HG02885 (cell line): Measurements from ENCODE around the gene DNAJC5.

Source experiments
- ATAC-seq: cut with Tn5 transposase; IDR thresholded peaks from one replicate; pipeline ENCODE4 v1.9.1; 2021; ENCODE audit warnings: mild to moderate bottlenecking; ENCODE audit not compliant: unreplicated experiment, poor library complexity

DNAJC5 gene

DNA sequence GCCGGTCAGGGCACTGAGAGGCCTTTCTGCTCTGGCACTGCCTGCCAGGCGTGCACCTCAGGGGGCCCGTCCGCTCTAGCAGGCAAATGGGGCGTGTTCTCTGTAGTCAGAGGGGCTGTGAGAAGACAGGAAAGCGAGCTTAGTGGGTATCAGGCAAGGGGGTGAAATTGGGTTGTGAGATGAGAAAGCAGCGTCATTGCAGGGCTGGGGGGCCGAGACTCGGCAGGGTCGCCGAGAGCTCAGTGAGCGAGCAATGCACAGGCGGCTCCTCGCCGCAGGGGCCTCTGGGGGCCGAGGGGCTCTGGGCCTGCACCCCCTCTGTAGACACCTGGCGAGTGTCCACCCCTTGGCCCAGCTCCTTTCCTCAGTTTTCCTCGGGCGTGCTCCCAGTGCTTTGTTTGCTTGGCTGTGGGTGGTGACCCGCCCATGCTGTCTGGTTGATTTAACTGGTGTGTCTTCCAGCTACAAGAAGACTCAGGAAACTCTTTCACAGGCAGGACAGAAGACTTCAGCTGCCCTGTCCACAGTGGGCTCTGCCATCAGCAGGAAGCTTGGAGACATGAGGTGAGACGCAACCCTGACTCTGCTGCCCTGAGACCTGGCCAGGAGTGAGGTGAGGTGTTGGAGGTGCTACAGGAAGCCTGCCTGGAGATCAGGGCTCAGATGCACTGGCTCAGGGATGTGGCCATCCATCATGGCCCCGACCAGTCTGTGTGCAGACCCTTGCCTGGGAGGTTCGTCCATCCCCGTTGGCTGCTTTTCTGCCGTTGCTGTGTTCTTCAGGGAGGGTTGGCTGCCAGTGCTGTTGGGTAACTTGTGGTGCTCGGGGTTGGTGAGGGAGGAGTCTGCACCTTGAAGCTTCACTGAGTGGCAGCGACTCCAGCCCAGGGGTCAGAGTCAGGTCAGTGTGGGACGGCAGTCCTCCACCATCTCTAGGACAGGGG is 12.4 kb upstream of the DNAJC5 start:
- no peak for ATAC-seq

DNA sequence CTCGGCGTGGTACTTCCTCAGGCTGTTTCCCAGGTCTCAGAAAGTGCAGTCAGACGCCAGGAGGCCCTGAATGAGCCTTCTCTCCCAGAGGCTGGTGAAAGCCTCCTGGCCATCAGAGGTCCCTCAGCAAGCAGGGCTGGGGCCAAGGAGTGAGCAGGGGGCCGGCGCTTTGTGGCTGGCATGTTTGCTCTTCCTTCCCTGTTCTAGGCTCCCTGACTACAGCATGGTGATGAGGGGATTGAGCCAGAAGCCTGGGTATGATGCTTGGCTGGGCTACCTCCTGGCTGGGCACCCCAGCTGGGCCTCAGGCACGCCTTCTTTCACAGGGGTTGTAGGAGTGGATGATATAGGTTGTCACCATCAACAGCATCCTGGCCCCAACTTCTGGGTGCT is 11.7 kb upstream of the DNAJC5 start:
- ATAC-seq, result no peak

DNA sequence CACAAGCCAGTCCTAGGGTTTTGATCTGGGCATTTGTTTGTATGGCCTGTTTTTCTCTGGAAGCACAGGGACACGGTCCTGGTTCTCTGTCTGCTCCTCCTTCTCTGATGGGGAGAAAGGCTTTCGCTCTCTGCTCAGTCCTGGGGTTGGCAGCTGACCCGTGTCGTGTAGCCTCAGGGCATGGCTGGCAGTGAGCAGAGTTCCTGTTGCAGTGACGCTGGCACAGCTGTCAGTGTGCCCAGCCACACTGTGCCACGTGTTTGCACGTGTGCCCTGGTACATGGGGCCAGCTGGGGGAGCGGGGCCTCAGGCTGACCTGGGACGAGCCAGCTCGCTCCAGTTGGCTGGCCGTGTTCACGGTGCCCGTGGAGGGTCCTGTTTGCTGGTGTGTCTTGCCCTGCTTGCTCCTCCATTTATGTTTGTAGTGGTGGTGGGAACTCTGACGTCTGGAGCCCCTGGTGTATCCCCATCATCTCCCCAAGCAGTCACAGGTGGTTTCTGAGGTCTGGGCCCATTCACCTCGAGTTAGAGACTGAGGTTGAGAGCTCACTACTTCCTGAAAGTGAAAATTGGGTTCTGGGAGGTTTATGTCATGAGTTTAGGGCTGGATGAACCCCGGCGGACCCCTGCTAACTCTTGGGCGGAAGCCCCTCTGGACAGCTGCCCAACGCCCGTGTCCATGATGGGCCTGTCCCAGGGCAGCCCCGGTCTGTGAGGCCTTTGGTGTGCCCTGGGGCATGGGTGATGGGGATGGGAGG is 10.2 kb upstream of the DNAJC5 start:
- ATAC-seq, result no peak

DNA sequence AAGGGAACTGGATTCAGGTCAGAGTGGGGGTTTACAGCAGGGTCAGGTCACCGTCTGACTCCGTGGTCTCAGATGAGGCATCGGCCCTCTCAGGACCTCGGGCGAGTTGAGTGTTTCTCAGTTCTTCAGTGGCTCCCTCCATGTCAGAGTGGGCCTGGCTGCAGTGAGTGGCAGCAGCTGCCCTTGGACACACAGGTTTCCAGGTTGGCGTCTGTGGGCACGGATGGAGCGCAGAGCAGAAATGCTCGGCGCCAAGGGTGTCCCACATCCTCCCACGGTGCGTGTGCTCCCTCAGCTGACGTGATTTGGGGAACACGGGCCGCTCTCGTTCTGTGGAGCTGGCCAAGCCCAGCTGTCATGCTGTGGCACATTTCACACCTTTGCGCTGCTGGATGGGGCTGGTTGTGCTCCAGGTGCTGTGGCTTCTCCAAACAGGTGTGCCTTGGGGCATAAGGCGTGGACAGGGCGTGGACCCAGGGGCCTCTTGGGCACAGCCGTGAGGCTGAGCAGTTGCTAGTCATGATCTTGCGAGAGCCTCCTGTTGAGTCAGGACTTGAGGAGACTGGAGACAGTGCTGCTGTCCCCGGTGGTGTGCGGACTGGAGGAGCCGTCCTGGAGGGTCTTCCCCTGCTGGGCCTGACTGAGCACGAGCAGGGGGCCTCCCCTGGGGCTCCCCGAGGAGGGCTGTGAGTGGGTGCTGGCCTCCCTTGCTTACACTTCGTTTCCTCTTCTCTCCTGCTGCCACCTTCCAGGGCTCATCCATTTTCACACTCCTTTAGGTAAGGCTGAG is 9.5 kb upstream of the DNAJC5 start:
- ATAC-seq, result no peak

DNA sequence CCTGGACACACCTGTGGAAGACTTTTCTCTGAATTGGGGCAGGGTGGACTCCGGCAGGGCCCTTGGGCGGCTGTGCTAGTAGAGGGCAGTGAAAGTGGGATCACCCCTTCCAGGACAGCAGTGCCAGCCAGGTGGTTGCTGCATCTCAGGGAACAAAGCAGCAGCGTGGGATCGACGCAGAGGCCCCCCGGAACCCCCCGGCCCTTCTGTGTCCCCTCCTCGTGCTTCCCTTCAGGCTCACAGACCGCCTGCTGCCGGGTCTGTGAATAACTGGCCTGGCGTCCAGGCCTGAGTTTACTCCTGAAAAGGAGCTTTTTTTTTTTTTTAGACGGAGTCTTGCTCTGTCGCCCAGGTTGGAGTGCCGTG is 8.9 kb upstream of the DNAJC5 start:
- no peak for ATAC-seq

DNA sequence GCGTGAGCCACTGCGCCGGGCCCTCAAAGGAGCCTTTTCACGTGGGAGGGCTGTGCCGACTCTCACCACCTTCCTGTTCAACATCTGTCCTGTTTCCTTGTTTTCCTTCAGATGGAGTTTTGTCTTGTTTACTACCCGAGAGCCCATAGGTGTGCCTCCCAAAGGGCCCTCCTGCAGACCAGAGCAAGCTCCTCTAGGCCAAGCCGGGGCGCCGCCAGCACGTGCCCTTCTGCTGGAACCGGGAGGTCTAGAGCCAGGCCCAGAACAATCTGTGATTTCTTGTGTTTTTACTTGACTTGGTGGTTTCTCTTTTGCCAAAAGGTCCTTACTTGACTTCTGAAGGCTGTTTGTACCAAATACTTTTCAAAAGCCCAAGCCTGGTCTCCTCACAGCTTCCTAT is 8.0 kb upstream of the DNAJC5 start:
- ATAC-seq, result no peak

DNA sequence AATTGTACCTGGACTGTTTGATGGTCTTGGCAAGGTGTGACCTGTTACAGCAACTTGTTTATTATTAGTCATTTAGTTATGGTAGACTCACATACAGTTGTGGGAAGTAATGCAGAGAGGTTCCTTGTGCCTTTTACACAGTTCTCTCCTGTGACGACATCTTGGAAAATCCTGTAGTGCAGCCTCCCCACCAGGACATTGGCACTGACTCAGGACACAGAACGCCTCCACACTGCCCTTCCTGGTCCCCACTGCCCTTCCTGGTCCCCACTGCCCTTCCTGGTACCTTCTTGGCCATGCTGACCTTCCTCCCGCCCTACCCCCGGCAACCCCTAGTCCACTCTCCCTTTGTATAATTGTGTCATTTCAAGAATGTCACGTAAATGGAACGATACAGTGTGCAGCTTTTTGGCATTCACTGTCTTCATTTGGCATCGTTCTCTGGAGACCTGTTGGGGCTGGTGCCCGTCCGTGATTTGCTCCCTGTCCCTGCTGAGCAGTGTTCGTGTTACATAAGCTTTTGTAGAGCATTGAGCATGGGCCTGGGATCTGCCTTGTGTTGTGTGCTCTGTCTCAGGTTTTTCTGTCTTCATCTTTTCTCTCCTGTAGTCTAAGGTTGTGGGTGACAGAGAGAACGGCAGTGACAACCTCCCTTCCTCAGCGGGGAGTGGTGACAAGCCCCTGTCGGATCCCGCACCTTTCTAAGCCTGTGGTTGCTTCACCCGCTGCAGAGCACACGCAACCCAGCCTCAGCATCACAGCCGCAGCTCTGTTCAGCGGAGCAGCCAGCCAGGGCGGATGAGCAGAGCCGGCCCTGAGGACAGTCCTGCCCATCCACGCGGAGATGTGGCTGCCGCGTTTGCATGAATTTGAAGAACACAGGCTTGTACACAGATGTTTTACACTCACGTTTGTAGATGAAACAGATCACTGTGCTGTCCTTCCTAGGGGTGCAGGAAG is 5.4 kb upstream of the DNAJC5 start:
- no peak for ATAC-seq

DNA sequence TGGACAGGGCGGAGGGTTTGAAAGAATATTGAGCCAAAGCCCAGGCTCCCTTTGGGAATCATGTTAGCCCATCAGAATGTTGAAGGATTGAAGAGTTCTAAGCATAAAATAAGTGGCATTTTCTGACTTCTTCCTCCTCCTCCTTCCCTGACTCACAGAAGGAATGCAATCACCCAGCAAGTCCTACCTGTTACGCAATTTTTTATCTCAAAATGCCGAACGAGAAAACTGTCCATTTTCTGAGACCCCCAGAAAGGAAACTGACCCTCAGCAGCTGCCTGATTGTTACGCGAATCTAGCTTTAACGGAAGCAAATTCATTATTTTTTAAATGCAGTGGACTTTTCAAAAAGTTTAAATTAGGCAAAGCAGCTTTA is 4.7 kb upstream of the DNAJC5 start:
- ATAC-seq, result no peak

DNA sequence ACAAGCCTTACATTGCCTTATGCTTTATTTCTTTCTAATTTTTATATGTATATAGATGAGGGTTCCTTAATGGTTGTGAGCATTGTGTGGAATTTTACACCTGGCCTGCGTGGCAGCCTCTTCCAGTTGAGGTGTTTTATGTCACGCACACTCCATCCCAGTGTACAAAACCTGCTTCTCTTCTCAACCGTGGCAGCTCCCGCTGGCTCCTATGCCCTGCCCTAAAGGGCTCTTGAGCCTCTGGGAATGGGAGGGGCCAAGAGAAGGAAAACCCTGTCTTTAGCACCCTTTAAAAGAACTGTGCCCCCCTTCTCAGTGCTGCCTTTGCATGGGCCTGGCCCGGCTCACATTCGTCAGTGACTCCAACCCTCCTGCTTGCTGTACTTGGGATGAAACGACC is 4.3 kb upstream of the DNAJC5 start:
- ATAC-seq, result no peak

DNA sequence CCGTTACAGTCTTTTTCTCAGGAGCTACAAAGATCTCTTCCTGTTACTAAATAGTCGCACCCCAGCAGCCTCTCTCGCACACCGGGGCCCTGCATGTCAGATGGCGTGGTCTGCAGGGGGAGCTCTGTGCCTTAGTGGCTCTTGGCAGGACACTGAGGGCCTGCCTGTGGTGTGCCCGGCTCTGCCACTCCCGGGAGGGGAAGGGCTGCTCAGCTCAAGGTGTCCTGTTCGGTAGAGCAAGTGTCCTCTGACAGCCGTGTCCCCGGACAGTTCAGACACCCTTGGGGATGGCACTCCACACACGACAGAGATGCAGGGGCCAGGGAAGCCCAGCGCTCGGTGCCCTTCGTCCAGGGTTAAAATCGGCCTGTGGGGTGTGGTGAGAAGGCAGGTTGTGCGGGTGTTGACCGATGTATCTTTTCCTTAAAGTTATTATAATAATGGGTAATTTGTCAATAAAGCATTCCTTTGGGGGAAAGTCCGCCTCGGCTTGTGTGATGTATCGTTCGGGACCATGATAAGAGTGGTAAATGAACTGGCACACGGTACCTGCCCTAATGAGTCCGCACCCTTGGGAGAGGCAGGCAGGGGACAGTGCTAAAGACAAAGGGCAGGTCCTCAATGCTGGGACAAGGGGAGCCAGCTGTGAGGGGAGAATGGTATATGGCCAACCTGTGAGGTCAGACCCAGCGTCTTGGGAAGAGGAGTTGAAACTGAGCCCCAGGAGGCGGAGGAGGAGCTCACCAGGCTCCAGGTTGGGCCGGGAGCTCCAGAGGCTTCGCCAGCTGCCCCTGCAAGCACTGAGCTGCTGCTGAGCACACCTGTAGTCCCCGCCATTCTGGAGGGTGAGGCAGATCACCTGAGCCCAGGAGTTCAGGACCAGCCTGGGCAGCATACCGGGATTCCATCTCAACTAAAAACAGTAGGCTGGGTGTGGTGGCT is 3.6 kb upstream of the DNAJC5 start:
- ATAC-seq, result no peak

DNA sequence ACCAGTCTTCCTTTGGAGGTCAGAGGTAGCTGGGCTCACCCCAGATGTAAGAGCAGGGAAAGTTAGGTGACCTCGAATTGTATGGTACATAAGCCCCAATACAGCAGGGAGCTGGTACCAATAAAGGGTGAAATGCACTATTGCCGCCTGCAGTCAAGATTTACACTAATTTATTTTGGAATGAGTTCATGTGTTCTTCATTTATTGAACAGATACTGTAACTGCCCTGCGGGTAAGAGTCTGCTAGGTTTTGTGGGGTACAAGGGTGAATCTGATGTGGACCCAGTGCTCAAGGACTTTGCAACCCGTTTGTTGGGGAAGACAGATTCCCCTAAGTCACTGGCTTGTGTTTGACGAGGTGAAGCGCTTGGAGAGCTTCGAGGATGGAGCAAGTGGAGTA is 2.5 kb upstream of the DNAJC5 start:
- ATAC-seq, result no peak

DNA sequence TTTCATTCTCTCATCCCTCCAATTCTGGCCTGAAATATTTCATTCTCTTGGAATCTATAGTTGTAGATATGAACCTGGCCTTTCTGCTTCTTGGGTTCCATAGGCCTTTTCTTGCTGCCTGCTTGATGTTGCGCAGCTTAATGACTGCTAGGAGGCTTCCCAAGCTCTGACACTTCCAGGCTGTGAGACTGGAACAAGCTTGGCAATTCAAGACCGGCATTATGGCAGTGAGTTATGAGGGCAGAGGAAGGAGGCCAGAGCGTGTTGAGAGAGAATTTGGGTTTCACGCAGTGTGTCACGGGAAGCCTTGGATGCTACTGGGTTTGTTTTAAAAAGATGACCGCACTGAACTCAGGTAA is 948 bp upstream of the DNAJC5 start:
- ATAC-seq, result no peak

DNA sequence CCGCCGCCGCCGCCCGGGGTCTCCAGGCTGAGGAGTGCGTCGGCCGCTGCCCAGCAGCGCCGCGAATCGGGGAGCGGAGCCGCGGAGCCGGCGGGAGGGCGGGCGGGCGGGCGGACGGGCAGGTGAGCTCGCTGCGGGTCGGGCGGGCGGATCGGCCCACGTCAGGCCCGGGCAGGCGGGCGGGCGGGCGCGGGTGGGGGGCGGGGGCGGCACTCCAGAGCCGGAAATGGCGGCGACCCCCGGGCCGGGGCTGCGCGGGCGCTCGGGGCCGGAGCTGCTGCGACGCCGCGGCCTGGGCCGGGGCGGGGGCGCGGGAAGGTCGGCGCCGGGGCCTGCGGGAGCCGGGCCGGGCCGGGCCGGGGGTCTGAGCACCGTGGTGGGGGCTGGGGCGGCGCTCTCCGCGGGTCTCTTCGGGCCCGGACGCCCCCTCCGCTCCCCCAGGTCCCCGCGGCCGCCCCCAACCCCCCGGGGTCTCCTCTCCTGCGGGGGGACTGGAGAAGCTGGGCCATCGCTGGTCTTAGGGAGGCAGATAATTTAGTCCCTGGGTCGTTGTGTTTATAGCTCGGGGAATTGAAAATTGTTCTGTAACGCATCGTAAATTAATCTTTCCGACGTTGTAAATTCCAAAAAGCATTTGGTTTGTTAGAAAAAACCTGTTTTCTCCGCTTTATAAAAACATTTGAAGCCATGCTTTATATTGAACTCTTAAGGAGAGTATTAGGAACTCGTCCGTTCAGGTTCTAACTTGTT is 451 bp downstream of the DNAJC5 start:
- peak; percentile 21 for ATAC-seq

DNA sequence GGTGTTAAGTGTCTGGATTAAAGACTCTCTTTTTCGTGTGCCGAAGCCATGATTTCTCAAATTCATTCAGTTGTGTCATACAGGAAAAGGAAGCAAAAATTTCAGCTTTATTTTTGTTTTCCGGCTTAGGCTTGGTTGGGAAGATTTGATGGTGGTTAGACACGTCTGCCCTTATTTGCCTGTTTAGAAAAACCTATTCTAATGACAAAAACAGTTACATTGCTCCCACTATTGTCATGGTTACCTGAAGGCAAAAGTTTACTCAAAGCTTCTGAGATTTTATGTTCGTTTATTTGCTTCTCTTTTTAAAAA is 982 bp downstream of the DNAJC5 start:
- ATAC-seq, result no peak

DNA sequence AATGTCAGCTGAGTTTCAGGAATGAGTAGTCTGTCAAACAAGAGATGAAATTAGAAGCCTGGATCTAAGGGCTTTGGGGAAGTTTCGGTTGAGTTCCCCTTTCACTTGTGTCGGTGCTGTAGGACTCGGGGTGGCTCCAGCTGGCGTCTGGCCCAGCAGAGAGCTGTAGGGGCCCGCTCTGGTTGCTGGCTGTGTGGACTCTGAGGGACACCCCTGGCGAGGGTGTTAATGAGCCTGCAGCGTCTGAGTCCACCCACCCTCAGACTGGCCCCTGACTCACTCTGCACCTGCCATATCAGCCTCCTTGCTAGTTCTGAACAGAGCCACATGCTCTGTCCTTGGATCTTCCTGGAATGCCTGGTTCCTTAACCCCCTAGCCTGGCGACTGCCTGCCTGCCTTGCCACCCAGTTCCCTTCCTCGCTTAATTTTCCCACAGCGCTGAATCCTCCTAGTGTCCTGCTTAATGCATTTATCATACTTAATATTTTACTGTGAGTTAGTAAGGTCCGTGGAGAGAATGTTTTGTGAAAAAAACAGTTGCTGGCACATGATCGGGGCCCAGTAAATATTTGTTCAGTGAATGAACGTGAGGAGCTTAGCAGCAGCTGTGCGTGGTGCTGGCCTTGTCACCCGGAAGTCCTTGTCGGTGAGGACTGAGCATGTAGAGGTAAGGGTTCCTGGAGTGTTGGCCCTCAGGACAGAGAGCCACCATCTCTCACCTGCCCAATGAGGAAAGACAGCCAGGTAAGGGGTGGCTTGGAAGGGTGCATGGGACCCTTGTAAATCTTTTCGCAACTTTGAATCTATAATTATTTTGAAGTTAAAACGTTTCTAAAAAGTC is 1.6 kb downstream of the DNAJC5 start:
- no peak for ATAC-seq

DNA sequence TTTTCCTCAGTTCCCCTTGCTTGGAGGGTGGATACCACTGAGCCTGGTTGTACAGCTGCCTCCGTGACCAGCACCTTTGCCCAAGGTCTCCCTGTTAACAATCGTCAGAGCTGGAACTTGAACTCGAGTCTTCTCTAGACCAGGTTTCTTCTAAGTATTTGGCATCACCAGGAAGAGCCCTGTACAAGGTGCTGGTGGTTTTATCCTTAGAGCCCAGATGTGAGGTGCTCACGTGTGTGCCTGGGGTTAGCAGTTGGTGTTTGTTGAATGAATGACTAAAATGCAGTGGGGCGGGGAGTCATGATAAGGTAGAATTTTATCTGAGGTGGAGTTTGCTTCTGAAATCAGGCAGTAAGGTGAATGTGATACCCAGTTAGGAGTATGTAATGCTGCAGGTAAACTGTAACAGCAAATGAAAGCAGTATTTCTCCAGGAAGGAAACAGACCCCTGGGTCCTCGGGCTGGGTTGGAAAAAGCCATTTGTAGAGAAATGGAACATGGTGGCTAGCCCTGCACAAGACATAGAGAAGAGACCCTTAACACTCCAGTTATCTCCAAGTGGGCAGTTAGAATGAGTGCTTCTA is 3.1 kb downstream of the DNAJC5 start:
- ATAC-seq, result no peak

DNA sequence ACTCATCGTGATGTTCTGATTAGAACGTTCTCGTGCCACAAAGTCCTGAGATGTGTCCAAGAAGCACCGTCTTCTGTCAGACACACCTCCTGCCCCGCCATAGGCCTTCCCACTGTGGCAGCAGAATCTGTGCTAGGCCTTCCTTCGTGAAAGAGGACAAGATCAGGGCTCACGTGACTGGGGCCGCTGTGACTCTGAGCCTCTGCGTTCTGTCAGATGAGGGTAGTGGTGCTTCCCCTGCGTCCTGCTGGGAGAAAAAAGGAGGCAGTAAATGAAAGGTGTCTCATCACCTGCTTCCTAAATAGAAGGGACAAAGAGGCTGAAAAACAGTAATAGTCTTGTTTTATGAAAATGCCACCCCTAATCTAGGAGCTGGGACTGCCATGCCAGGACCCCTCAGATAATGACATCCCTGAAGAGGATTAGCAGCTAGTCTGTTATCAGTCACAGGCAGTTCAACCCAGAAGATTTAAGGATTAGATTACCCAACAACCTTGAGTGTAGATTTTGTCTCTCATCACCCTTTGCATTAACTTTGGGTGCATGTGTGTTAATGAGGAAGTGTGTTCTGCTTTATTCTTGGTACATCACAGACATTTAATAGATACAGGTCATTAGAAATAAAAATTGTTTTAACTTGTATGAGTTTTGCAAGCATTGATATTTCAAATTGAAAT is 4.1 kb downstream of the DNAJC5 start:
- no peak for ATAC-seq
